ENCODE measurements around the gene LILRA6.
"Not testable (repeated sequence)": the region's sequence is repeated elsewhere in the genome, so short reads cannot be mapped to it uniquely, and the experiment has no call there.

Gene LILRA6

DNA sequence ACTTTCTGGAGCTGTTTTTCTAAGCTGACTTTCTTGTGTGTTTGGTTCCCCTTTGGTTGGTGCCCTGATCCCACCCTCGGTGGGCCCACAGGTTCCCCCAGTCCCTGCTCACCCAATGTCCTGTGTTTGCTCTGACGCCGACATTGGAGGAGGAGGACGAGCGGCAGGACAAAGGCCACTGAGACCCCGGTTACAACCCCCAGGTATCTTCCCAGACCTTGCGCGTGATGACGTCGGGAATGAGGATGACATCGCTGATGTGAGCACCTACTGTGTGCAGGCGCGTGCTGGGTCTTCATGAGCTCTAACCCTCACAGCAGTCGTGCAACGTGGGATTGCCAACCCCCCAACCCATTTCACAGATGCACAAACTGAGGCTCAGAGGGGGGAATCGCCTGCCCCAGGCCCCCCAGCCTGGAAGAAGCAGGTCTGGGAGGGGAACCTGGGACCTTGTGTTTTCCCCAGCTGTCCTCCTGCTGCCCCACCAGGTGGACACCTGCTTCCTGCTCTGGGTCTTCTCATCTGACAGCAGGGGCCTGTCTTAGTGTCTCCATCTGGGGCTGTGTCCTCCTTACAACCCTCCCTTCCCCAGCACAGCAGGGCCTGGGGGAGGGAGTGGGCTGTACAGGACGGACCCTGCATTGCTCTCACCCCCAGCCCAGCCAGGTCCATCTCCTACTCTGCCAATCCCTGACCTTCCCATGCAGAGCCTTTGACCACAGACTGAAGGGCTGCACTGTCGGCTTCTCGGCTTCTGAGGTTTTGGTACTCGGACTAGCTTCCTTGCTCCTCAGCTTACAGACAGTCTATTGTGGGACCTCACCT, 4.7 kb upstream of the LILRA6 start:
- 81% methylated on average over 19 of the region's 20 CpGs for WGBS (ENCODE audit: insufficient coverage)
- CTCF ChIA-PET: interaction anchor here (0.9 to 1.2 kb wide), 3 partner anchors 12 to 93 kb away, joined by 3 to 6 read pairs (median 3); no protein-coding TSS in a partner anchor
- peaks cover 6 to 23% (median 17%) of the 10 kb centered on the region in 4 experiments for H3K4me1 ChIP-seq (ENCODE audit: control extremely low read depth in 1 of 4, control insufficient read depth in 4 of 4, insufficient read depth in 4 of 4, low read length in 3 of 4)
- no peaks in the 10 kb centered on the region for H3K36me3 ChIP-seq (ENCODE audit: control insufficient read depth in 4 of 4, insufficient read depth in 4 of 4, low read length in 3 of 4)
- no peak overlapping the region for H3K27ac ChIP-seq (ENCODE audit: insufficient read depth in 1 of 2, low read depth in 1 of 2, low read length in 2 of 2, poor library complexity in 1 of 2, severe bottlenecking in 2 of 2)
- peak in 2 of 3 donors; percentile 17 to 29 for DNase-seq
- no peaks in the 10 kb centered on the region for H3K27me3 ChIP-seq (replicated peaks in 2 of 5; ENCODE audit: control insufficient read depth in 4 of 5, insufficient read depth in 5 of 5, low read length in 4 of 5)
- POLR2A ChIA-PET: interaction anchor here (0.7 kb wide), 1 partner anchor 18 kb away, joined by 3 read pairs; no protein-coding TSS in a partner anchor
- peak overlapping the region in 3 of 7 experiments; percentile 7 to 22 (median 17) for H3K4me3 ChIP-seq (ENCODE audit: control insufficient read depth in 1 of 7, extremely low read depth in 1 of 7, insufficient read depth in 4 of 7, low read depth in 2 of 7, low read length in 6 of 7)
- no peaks in the 10 kb centered on the region for H3K9me3 ChIP-seq (ENCODE audit: control extremely low read depth in 1 of 5, control insufficient read depth in 4 of 5, insufficient read depth in 2 of 5, low read depth in 1 of 5, low read length in 4 of 5)

DNA sequence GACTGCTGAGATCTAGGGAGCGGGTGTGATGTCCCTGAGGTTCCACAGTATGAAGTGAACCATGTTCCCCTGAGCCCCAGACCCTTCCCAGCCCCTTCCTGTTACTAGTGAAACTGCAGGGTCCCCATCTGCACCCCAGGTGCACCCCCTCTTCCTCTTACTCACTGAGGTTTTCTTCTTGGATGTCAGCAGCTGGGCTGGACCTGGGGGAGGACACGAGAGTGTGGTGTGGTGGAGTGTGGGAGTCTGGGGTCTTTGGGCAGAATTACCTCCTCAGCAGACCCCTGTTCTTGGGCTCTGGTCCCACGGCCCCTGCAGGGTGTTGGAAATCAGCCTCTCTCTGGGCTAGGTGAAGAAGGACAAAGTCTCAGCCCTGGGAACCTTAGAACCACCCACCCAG, 3.3 kb upstream of the LILRA6 start:
- Histone ChIP-seq H3K36me3 (ENCODE audit: control insufficient read depth in 4 of 4, insufficient read depth in 4 of 4, low read length in 3 of 4) (no peaks in the 10 kb centered on the region), H3K4me1 (ENCODE audit: control extremely low read depth in 1 of 4, control insufficient read depth in 4 of 4, insufficient read depth in 4 of 4, low read length in 3 of 4) (peaks cover 6 to 23% (median 17%) of the 10 kb centered on the region in 4 experiments), H3K9me3 (ENCODE audit: control extremely low read depth in 1 of 5, control insufficient read depth in 4 of 5, insufficient read depth in 2 of 5, low read depth in 1 of 5, low read length in 4 of 5) (no peaks in the 10 kb centered on the region), H3K27me3 (replicated peaks in 2 of 5; ENCODE audit: control insufficient read depth in 4 of 5, insufficient read depth in 5 of 5, low read length in 4 of 5) (no peaks in the 10 kb centered on the region), H3K27ac (ENCODE audit: insufficient read depth in 1 of 2, low read depth in 1 of 2, low read length in 2 of 2, poor library complexity in 1 of 2, severe bottlenecking in 2 of 2) (no peak overlapping the region), H3K4me3 (ENCODE audit: control insufficient read depth in 1 of 7, extremely low read depth in 1 of 7, insufficient read depth in 4 of 7, low read depth in 2 of 7, low read length in 6 of 7) (no peak overlapping the region)
- CTCF ChIA-PET: no interaction called here
- peak in 2 of 3 donors; percentile 24 to 41 for DNase-seq
- 83% methylated on average over 1 of the region's 3 CpGs for WGBS (ENCODE audit: insufficient coverage)
- POLR2A ChIA-PET: interaction anchor here (0.7 kb wide), 1 partner anchor 20 kb away, joined by 3 read pairs; no protein-coding TSS in a partner anchor

GRCh38 chr19:54243809-54244208, 1.2 kb upstream of the LILRA6 start:
- H3K36me3 ChIP-seq (ENCODE audit: control insufficient read depth in 4 of 4, insufficient read depth in 4 of 4, low read length in 3 of 4); H3K4me3 ChIP-seq (ENCODE audit: control insufficient read depth in 1 of 7, extremely low read depth in 1 of 7, insufficient read depth in 4 of 7, low read depth in 2 of 7, low read length in 6 of 7); H3K27ac ChIP-seq (ENCODE audit: insufficient read depth in 1 of 2, low read depth in 1 of 2, low read length in 2 of 2, poor library complexity in 1 of 2, severe bottlenecking in 2 of 2); H3K9me3 ChIP-seq (ENCODE audit: control extremely low read depth in 1 of 5, control insufficient read depth in 4 of 5, insufficient read depth in 2 of 5, low read depth in 1 of 5, low read length in 4 of 5); H3K27me3 ChIP-seq (replicated peaks in 2 of 5; ENCODE audit: control insufficient read depth in 4 of 5, insufficient read depth in 5 of 5, low read length in 4 of 5); CTCF ChIA-PET: not testable (repeated sequence)
- POLR2A ChIA-PET: interaction anchor here (0.6 kb wide), 1 partner anchor 16 kb away, joined by 3 read pairs; no protein-coding TSS in a partner anchor
- H3K4me1 ChIP-seq (ENCODE audit: control extremely low read depth in 1 of 4, control insufficient read depth in 4 of 4, insufficient read depth in 4 of 4, low read length in 3 of 4): peaks cover 6 to 23% (median 17%) of the 10 kb centered on the region in 4 experiments
- no CpG with 5 or more reads among the region's 8 CpGs for WGBS (ENCODE audit: insufficient coverage)
- DNase-seq: peak in 1 of 3 donors; percentile 45

GRCh38 chr19:54242234-54242633, 356 bp downstream of the LILRA6 start:
- CTCF ChIA-PET: interaction anchor here (0.6 kb wide), 1 partner anchor 16 kb away, joined by 3 read pairs; no protein-coding TSS in a partner anchor
- H3K4me3 ChIP-seq (ENCODE audit: control insufficient read depth in 1 of 7, extremely low read depth in 1 of 7, insufficient read depth in 4 of 7, low read depth in 2 of 7, low read length in 6 of 7); H3K27me3 ChIP-seq (replicated peaks in 2 of 5; ENCODE audit: control insufficient read depth in 4 of 5, insufficient read depth in 5 of 5, low read length in 4 of 5); POLR2A ChIA-PET; H3K36me3 ChIP-seq (ENCODE audit: control insufficient read depth in 4 of 4, insufficient read depth in 4 of 4, low read length in 3 of 4); H3K9me3 ChIP-seq (ENCODE audit: control extremely low read depth in 1 of 5, control insufficient read depth in 4 of 5, insufficient read depth in 2 of 5, low read depth in 1 of 5, low read length in 4 of 5); DNase-seq; H3K27ac ChIP-seq (ENCODE audit: insufficient read depth in 1 of 2, low read depth in 1 of 2, low read length in 2 of 2, poor library complexity in 1 of 2, severe bottlenecking in 2 of 2): not testable (repeated sequence)
- WGBS (ENCODE audit: insufficient coverage): no CpG with 5 or more reads among the region's 4 CpGs
- H3K4me1 ChIP-seq (ENCODE audit: control extremely low read depth in 1 of 4, control insufficient read depth in 4 of 4, insufficient read depth in 4 of 4, low read length in 3 of 4): peaks cover 0 to 11% (median 6%) of the 10 kb centered on the region in 4 experiments

GRCh38 chr19:54240372-54241336, 1.9 kb downstream of the LILRA6 start:
- H3K27ac ChIP-seq (ENCODE audit: insufficient read depth in 1 of 2, low read depth in 1 of 2, low read length in 2 of 2, poor library complexity in 1 of 2, severe bottlenecking in 2 of 2); H3K4me1 ChIP-seq (ENCODE audit: control extremely low read depth in 1 of 4, control insufficient read depth in 4 of 4, insufficient read depth in 4 of 4, low read length in 3 of 4); POLR2A ChIA-PET; H3K36me3 ChIP-seq (ENCODE audit: control insufficient read depth in 4 of 4, insufficient read depth in 4 of 4, low read length in 3 of 4); H3K9me3 ChIP-seq (ENCODE audit: control extremely low read depth in 1 of 5, control insufficient read depth in 4 of 5, insufficient read depth in 2 of 5, low read depth in 1 of 5, low read length in 4 of 5); H3K27me3 ChIP-seq (replicated peaks in 2 of 5; ENCODE audit: control insufficient read depth in 4 of 5, insufficient read depth in 5 of 5, low read length in 4 of 5); H3K4me3 ChIP-seq (ENCODE audit: control insufficient read depth in 1 of 7, extremely low read depth in 1 of 7, insufficient read depth in 4 of 7, low read depth in 2 of 7, low read length in 6 of 7); DNase-seq; CTCF ChIA-PET: not testable (repeated sequence)
- 82% methylated on average over 3 of the region's 22 CpGs for WGBS (ENCODE audit: insufficient coverage)

DNA sequence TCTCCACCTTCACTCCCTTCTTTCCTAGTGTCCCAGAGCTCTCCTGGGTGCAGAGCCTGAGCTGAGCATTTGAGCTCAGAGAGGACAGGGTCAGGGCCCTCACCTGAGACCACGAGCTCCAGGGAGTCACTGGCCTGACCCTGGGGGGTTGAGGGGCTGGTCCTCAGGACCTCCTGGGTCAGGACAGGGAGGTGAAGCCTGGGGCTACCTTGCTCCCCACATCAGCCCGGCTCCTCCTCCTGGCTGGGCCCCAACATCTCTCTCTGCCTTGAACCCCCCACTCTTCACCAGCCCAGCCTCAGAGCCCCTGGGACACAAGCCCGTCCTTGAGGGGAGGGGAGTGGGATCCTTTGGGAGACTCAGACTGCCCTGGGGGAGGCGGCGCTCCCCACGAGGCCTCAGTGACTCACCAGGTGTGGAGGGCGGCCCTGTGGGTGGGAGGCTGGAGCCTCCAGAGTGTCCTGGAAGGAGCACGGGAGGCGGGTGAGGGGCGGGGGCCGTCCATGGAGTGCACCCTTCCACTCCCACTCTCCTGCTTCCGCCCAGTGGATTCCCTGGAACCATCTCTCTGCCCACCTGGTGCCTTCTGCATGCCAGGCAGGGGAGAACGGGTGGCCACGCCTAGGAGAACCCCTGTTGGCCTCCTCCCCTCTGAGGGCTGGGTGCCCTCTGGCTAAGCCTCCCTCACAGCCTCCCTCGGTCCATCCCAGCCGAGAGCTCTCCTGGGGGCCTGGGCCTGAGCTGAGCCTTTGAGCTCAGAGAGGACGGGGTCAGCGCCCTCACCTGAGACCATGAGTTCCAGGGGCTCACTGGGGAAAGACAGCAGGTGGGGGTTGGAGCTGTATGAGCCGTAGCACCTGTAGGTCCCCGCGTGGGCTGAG, 2.9 kb downstream of the LILRA6 start:
- CTCF ChIA-PET: interaction anchor here (0.9 to 1.4 kb wide), 3 partner anchors 11 to 29 kb away, joined by 3 read pairs; no protein-coding TSS in a partner anchor
- H3K36me3 ChIP-seq (ENCODE audit: control insufficient read depth in 4 of 4, insufficient read depth in 4 of 4, low read length in 3 of 4); H3K4me3 ChIP-seq (ENCODE audit: control insufficient read depth in 1 of 7, extremely low read depth in 1 of 7, insufficient read depth in 4 of 7, low read depth in 2 of 7, low read length in 6 of 7); H3K27ac ChIP-seq (ENCODE audit: insufficient read depth in 1 of 2, low read depth in 1 of 2, low read length in 2 of 2, poor library complexity in 1 of 2, severe bottlenecking in 2 of 2); POLR2A ChIA-PET; DNase-seq; H3K4me1 ChIP-seq (ENCODE audit: control extremely low read depth in 1 of 4, control insufficient read depth in 4 of 4, insufficient read depth in 4 of 4, low read length in 3 of 4); H3K9me3 ChIP-seq (ENCODE audit: control extremely low read depth in 1 of 5, control insufficient read depth in 4 of 5, insufficient read depth in 2 of 5, low read depth in 1 of 5, low read length in 4 of 5); H3K27me3 ChIP-seq (replicated peaks in 2 of 5; ENCODE audit: control insufficient read depth in 4 of 5, insufficient read depth in 5 of 5, low read length in 4 of 5): not testable (repeated sequence)
- 100% methylated on average over 5 of the region's 21 CpGs for WGBS (ENCODE audit: insufficient coverage)

Data from common myeloid progenitor, CD34-positive (primary cell).